OCI-LY1 (cell line): ENCODE measurements around the gene FAM53B.

Experiments
- H2AFZ ChIP-seq: fragments of 200-600 bp; sonication (generic), shearing (Covaris generic); 2 replicates; pipeline ENCODE4 v1.6.0; 2014; ENCODE audit warnings: antibody characterized with exemption, mild to moderate bottlenecking, low read length
- H3F3A ChIP-seq: fragments of 200-600 bp; sonication (generic), shearing (Covaris generic); 2 replicates; pipeline ENCODE4 v1.6.0; 2014; ENCODE audit warnings: mild to moderate bottlenecking, antibody characterized with exemption, low read length, moderate library complexity; ENCODE audit not compliant: insufficient read depth
- H3K27ac ChIP-seq: fragments of 200-600 bp; sonication (generic); 2 replicates; pipeline ENCODE4 v1.5.1; 2014; ENCODE audit warnings: low read length, mixed run types, mild to moderate bottlenecking, low read depth; ENCODE audit not compliant: poor library complexity, severe bottlenecking
- H3K27me3 ChIP-seq: fragments of 200-600 bp; sonication (generic); 2 replicates; pipeline ENCODE4 v1.6.0; 2014; ENCODE audit warnings: antibody characterized with exemption, mild to moderate bottlenecking, low read length, moderate library complexity; ENCODE audit not compliant: insufficient read depth
- H3K36me3 ChIP-seq: fragments of 200-600 bp; sonication (generic); 2 replicates; pipeline ENCODE4 v1.6.1; 2014; ENCODE audit warnings: mild to moderate bottlenecking, antibody characterized with exemption, low read length, moderate library complexity, mixed read lengths; ENCODE audit not compliant: insufficient read depth
- H3K4me1 ChIP-seq: fragments of 200-600 bp; sonication (generic); 2 replicates; pipeline ENCODE4 v1.5.1; 2014; ENCODE audit warnings: mild to moderate bottlenecking, low read length, moderate library complexity; ENCODE audit not compliant: insufficient read depth, severe bottlenecking
- H3K4me2 ChIP-seq: fragments of 200-600 bp; sonication (generic), shearing (Covaris generic); 2 replicates; pipeline ENCODE4 v1.6.1; 2014; ENCODE audit warnings: low read length
- H3K4me3 ChIP-seq: fragments of 200-600 bp; sonication (generic); 2 replicates; pipeline ENCODE4 v1.5.1; 2014; ENCODE audit warnings: low read length, low read depth, mild to moderate bottlenecking, mixed read lengths; ENCODE audit not compliant: poor library complexity, severe bottlenecking
- H3K79me2 ChIP-seq: fragments of 200-600 bp; shearing (Covaris generic); 2 replicates; pipeline ENCODE4 v1.6.1; 2016; ENCODE audit warnings: mixed run types, low read length, mixed read lengths; ENCODE audit not compliant: insufficient read depth
- H3K9ac ChIP-seq: fragments of 200-600 bp; sonication (generic), shearing (Covaris generic); 2 replicates; pipeline ENCODE4 v1.6.1; 2014; ENCODE audit warnings: mild to moderate bottlenecking, low read length, mixed read lengths
- H3K9me2 ChIP-seq: fragments of 200-600 bp; sonication (generic), shearing (Covaris generic); 2 replicates; pipeline ENCODE4 v1.6.1; 2014; ENCODE audit warnings: low read depth, mild to moderate bottlenecking, low read length, mixed read lengths
- H3K9me3 ChIP-seq: fragments of 200-600 bp; shearing (Covaris generic); 2 replicates; pipeline ENCODE4 v1.6.1; 2014; ENCODE audit warnings: low read length, mixed read lengths
- H4K20me1 ChIP-seq: fragments of 200-600 bp; sonication (generic), shearing (Covaris generic); 2 replicates; pipeline ENCODE4 v1.6.0; 2016; ENCODE audit warnings: mild to moderate bottlenecking, low read length; ENCODE audit not compliant: insufficient read depth
- EZH2 ChIP-seq: fragments of 200-600 bp; sonication (generic), shearing (Covaris generic); IDR thresholded peaks from 2 replicates; pipeline ENCODE4 v1.8.0; 2017; ENCODE audit warnings: borderline replicate concordance, mixed run types, mild to moderate bottlenecking, antibody characterized with exemption, low read length, moderate library complexity, mixed read lengths
- TF ChIP-seq, protein P1 (sequence below): fragments of 200-600 bp; sonication (generic), shearing (Covaris generic); IDR thresholded peaks from 2 replicates; pipeline ENCODE4 v1.5.1; 2017; ENCODE audit warnings: mild to moderate bottlenecking, antibody characterized with exemption, low read length, moderate library complexity, mixed read lengths

Gene FAM53B

GRCh38 chr10:124575107-124576035, 168.8 kb downstream of the FAM53B start:
- Histone ChIP-seq H3F3A (no peaks in the 10 kb centered on the region), H3K4me1 (peaks cover 16% of the 10 kb centered on the region), H4K20me1 (no peaks in the 10 kb centered on the region), H3K9me2 (no peaks in the 10 kb centered on the region), H3K36me3 (peaks cover 8% of the 10 kb centered on the region), H3K9me3 (no peaks in the 10 kb centered on the region), H3K4me3 (no peak overlapping the region), H2AFZ (no peak overlapping the region), H3K79me2 (no peaks in the 10 kb centered on the region), H3K27me3 (no peaks in the 10 kb centered on the region), H3K4me2 (no peak overlapping the region; the same call in 1 of the 2 replicates), H3K9ac (no peak overlapping the region), H3K27ac (no peak overlapping the region)
- no peak for TF ChIP-seq EZH2
- TF ChIP-seq, protein P1, sequence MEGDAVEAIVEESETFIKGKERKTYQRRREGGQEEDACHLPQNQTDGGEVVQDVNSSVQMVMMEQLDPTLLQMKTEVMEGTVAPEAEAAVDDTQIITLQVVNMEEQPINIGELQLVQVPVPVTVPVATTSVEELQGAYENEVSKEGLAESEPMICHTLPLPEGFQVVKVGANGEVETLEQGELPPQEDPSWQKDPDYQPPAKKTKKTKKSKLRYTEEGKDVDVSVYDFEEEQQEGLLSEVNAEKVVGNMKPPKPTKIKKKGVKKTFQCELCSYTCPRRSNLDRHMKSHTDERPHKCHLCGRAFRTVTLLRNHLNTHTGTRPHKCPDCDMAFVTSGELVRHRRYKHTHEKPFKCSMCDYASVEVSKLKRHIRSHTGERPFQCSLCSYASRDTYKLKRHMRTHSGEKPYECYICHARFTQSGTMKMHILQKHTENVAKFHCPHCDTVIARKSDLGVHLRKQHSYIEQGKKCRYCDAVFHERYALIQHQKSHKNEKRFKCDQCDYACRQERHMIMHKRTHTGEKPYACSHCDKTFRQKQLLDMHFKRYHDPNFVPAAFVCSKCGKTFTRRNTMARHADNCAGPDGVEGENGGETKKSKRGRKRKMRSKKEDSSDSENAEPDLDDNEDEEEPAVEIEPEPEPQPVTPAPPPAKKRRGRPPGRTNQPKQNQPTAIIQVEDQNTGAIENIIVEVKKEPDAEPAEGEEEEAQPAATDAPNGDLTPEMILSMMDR = no peak

GRCh38 chr10:124574456-124575070, 169.6 kb downstream of the FAM53B start:
- Histone ChIP-seq H3K4me1 (peaks cover 23% of the 10 kb centered on the region), H3K27me3 (no peaks in the 10 kb centered on the region), H3K79me2 (no peaks in the 10 kb centered on the region), H3F3A (no peaks in the 10 kb centered on the region), H3K9me2 (no peaks in the 10 kb centered on the region), H3K4me3 (no peak overlapping the region), H3K9me3 (no peaks in the 10 kb centered on the region), H3K27ac (no peak overlapping the region), H3K36me3 (peaks cover 8% of the 10 kb centered on the region), H4K20me1 (no peaks in the 10 kb centered on the region), H3K9ac (no peak overlapping the region), H2AFZ (no peak overlapping the region), H3K4me2 (no peak overlapping the region)
- TF ChIP-seq, protein P1 = no peak
- TF ChIP-seq EZH2 = no peak

GRCh38 chr10:124573726-124574455, 170.3 kb downstream of the FAM53B start:
- H3K27me3 ChIP-seq = no peaks in the 10 kb centered on the region
- no peaks in the 10 kb centered on the region for H3K79me2 ChIP-seq
- no peaks in the 10 kb centered on the region for H3F3A ChIP-seq
- H3K36me3 ChIP-seq = peaks cover 8% of the 10 kb centered on the region; the same call in 1 of the 2 replicates
- no peak overlapping the region for H3K9ac ChIP-seq
- peaks cover 29% of the 10 kb centered on the region for H3K4me1 ChIP-seq
- no peak overlapping the region for H3K27ac ChIP-seq
- no peaks in the 10 kb centered on the region for H4K20me1 ChIP-seq
- no peak overlapping the region for H3K4me3 ChIP-seq
- no peaks in the 10 kb centered on the region for H3K9me2 ChIP-seq
- H3K4me2 ChIP-seq = no peak overlapping the region
- no peaks in the 10 kb centered on the region for H3K9me3 ChIP-seq
- no peak overlapping the region for H2AFZ ChIP-seq
- TF ChIP-seq, protein P1 = no peak
- no peak for TF ChIP-seq EZH2
